Smooth muscle cell (in vitro differentiated cells): ENCODE data around the gene EIF5. TPM values are rescaled to one million over a fixed set of nuclear protein-coding genes. Genes with fewer than 3 reads are reported as not detected.
A peak's percentile ranks its signal among the peaks of the same experiment; 100 is the strongest.

ENCODE experiments used
- DNase-seq: peaks from one replicate; lab custom pipeline; 2025; ENCODE audit not compliant: unreplicated experiment; lab: John Stamatoyannopoulos, UW
- H2AFZ ChIP-seq: fragments of 200-600 bp; sonication (generic); 2 replicates; pipeline ENCODE4 v1.6.0; 2016; ENCODE audit warnings: antibody characterized with exemption, low read depth, mild to moderate bottlenecking
- H3F3A ChIP-seq: fragments of 200-600 bp; sonication (generic); 2 replicates; pipeline ENCODE4 v1.6.0; 2017; ENCODE audit warnings: antibody characterized with exemption, low read depth
- H3K27ac ChIP-seq: fragments of 200-600 bp; sonication (generic); 2 replicates; pipeline ENCODE4 v1.5.1; 2016; ENCODE audit warnings: low read depth, mild to moderate bottlenecking
- H3K27me3 ChIP-seq: fragments of 200-600 bp; sonication (generic); 2 replicates; pipeline ENCODE4 v1.6.1; 2016; ENCODE audit warnings: low read depth, mild to moderate bottlenecking
- H3K36me3 ChIP-seq: fragments of 200-600 bp; sonication (generic); 2 replicates; pipeline ENCODE4 v1.5.1; 2016; ENCODE audit warnings: low read depth
- H3K4me1 ChIP-seq: fragments of 200-600 bp; sonication (generic); 2 replicates; pipeline ENCODE4 v1.5.1; 2016; ENCODE audit warnings: low read depth
- H3K4me2 ChIP-seq: fragments of 200-600 bp; sonication (generic); 2 replicates; pipeline ENCODE4 v1.6.0; 2016; ENCODE audit warnings: mild to moderate bottlenecking
- H3K4me3 ChIP-seq: fragments of 200-600 bp; sonication (generic); 2 replicates; pipeline ENCODE4 v1.5.1; 2016; ENCODE audit warnings: mild to moderate bottlenecking
- H3K79me2 ChIP-seq: fragments of 200-600 bp; sonication (generic); 2 replicates; pipeline ENCODE4 v1.6.0; 2016; ENCODE audit warnings: low read depth, mild to moderate bottlenecking
- H3K9ac ChIP-seq: fragments of 200-600 bp; sonication (generic); 2 replicates; pipeline ENCODE4 v1.6.0; 2016; ENCODE audit warnings: low read depth
- H3K9me3 ChIP-seq: fragments of 200-600 bp; sonication (generic); replicated peaks from 2 replicates; pipeline ENCODE4 v1.5.1; 2016; ENCODE audit warnings: low read depth
- H4K20me1 ChIP-seq: fragments of 200-600 bp; sonication (generic); 2 replicates; pipeline ENCODE4 v1.6.0; 2016; ENCODE audit warnings: low read depth
- WGBS: methylation state at CpG from one replicate; pipeline ENCODE4 v1.1.7; 2016; ENCODE audit warnings: low lambda C conversion rate; 5-methylcytosine and 5-hydroxymethylcytosine counted together
- polyA plus RNA-seq: library from polyadenylated mRNA; unstranded; fragments of >200 nt; fragmentation: Nextera tagmentation; extraction: Ambion mirVana; gene quantifications from 2 replicates; pipeline ENCODE4 v1.2.1, GENCODE V29; 2016
- total RNA-seq: library from RNA; depleted of rRNA; stranded (reverse); fragments of >200 nt; gene quantifications from 2 replicates; pipeline ENCODE4 v1.2.3, GENCODE V29; 2014
- TF ChIP-seq, protein P1 (sequence below): fragments of 200-600 bp; sonication (generic); IDR thresholded peaks from 2 replicates; pipeline ENCODE4 v1.5.1; 2017; ENCODE audit warnings: borderline replicate concordance, mild to moderate bottlenecking, antibody characterized with exemption; ENCODE audit not compliant: insufficient read depth, poor library complexity, severe bottlenecking

Gene EIF5
- total and polyA plus RNA-seq, 2 experiments from 2014 or later, result 278 to 290 TPM

DNA sequence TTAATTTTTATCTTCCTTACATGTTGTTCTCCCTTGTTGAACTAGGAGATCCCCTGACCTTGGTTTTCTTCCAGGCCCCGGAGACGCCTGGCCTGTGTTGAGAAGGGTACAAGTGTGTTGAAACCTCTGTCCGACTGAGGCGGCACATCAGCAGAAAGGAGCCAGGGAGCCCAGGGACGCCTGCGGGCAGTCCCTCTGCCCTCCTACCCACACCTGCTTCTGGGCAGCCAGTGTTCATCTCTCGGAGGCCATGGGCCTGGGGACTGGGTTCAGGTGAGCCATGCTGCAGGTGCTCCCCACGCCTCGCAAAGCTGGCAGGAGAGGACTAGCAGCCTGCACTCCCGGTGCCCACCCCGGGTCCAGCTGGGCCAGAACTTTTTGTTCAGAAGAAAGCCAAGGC, 39.9 kb upstream of the EIF5 start:
- Histone ChIP-seq H3F3A (no peaks in the 10 kb centered on the region), H2AFZ (no peak overlapping the region), H3K36me3 (no peaks in the 10 kb centered on the region), H3K9ac (no peak overlapping the region), H3K27ac (no peak overlapping the region), H3K79me2 (no peaks in the 10 kb centered on the region), H3K4me2 (no peak overlapping the region), H3K4me3 (no peak overlapping the region), H3K4me1 (no peaks in the 10 kb centered on the region), H3K27me3 (no peaks in the 10 kb centered on the region), H4K20me1 (no peaks in the 10 kb centered on the region), H3K9me3 (no peaks in the 10 kb centered on the region)
- 95% methylated on average over 11 of the region's 11 CpGs for WGBS
- TF ChIP-seq, protein P1, sequence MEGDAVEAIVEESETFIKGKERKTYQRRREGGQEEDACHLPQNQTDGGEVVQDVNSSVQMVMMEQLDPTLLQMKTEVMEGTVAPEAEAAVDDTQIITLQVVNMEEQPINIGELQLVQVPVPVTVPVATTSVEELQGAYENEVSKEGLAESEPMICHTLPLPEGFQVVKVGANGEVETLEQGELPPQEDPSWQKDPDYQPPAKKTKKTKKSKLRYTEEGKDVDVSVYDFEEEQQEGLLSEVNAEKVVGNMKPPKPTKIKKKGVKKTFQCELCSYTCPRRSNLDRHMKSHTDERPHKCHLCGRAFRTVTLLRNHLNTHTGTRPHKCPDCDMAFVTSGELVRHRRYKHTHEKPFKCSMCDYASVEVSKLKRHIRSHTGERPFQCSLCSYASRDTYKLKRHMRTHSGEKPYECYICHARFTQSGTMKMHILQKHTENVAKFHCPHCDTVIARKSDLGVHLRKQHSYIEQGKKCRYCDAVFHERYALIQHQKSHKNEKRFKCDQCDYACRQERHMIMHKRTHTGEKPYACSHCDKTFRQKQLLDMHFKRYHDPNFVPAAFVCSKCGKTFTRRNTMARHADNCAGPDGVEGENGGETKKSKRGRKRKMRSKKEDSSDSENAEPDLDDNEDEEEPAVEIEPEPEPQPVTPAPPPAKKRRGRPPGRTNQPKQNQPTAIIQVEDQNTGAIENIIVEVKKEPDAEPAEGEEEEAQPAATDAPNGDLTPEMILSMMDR, result no peak
- DNase-seq, result no peak

DNA sequence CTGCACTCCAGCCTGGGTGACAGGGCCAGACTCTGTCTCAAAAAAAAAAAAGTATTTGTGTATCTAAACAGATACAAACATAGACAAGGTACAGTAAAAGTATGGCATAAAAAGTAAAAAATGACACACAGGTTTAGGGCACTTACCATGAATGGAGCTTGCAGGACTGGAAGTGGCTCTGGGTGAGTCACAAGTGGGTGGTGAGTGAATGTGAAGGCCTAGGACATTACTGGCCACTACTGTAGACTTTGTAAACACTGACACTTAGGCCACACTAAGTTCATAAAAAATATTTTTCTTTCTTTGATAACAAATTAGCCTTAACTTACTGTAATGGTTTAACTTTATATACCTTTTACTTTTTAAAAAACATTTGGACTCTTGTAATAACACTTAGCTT, 38.0 kb upstream of the EIF5 start:
- H3K4me3 ChIP-seq, result no peak overlapping the region
- no peaks in the 10 kb centered on the region for H3K9me3 ChIP-seq
- no peaks in the 10 kb centered on the region for H4K20me1 ChIP-seq
- no peaks in the 10 kb centered on the region for H3K27me3 ChIP-seq
- H3F3A ChIP-seq, result no peaks in the 10 kb centered on the region
- H3K79me2 ChIP-seq, result no peaks in the 10 kb centered on the region
- TF ChIP-seq, protein P1, result no peak
- peak overlapping the region; percentile 50 for H3K27ac ChIP-seq
- H3K4me2 ChIP-seq, result no peak overlapping the region
- H3K36me3 ChIP-seq, result no peaks in the 10 kb centered on the region
- H3K9ac ChIP-seq, result no peak overlapping the region
- DNase-seq, result no peak
- H3K4me1 ChIP-seq, result no peaks in the 10 kb centered on the region
- H2AFZ ChIP-seq, result no peak overlapping the region

GRCh38 chr14:103296987-103297386, 37.0 kb upstream of the EIF5 start:
- 83% methylated on average over 12 of the region's 12 CpGs for WGBS
- no peak overlapping the region for H3K4me2 ChIP-seq

GRCh38 chr14:103298620-103299019, 35.4 kb upstream of the EIF5 start:
- TF ChIP-seq, protein P1, result no peak
- WGBS, result 92% methylated on average over 1 of the region's 1 CpG
- H2AFZ ChIP-seq, result no peak overlapping the region
- H3K9me3 ChIP-seq, result no peaks in the 10 kb centered on the region
- H3K79me2 ChIP-seq, result no peaks in the 10 kb centered on the region
- H3K4me1 ChIP-seq, result no peaks in the 10 kb centered on the region
- H3F3A ChIP-seq, result no peaks in the 10 kb centered on the region
- no peak overlapping the region for H3K4me2 ChIP-seq
- no peaks in the 10 kb centered on the region for H3K36me3 ChIP-seq
- H3K27ac ChIP-seq, result no peak overlapping the region
- H4K20me1 ChIP-seq, result no peaks in the 10 kb centered on the region
- H3K4me3 ChIP-seq, result no peak overlapping the region
- no peaks in the 10 kb centered on the region for H3K27me3 ChIP-seq
- DNase-seq, result no peak
- H3K9ac ChIP-seq, result no peak overlapping the region

More at GRCh38 chr14:103296987-103297386, 37.0 kb upstream of the EIF5 start:
- TF ChIP-seq, protein P1, result no peak
- no peak overlapping the region for H3K4me3 ChIP-seq
- H3F3A ChIP-seq, result no peaks in the 10 kb centered on the region
- H3K27ac ChIP-seq, result no peak overlapping the region
- no peaks in the 10 kb centered on the region for H4K20me1 ChIP-seq
- H3K27me3 ChIP-seq, result no peaks in the 10 kb centered on the region
- DNase-seq, result no peak
- no peaks in the 10 kb centered on the region for H3K4me1 ChIP-seq
- no peak overlapping the region for H3K9ac ChIP-seq
- no peaks in the 10 kb centered on the region for H3K9me3 ChIP-seq
- no peak overlapping the region for H2AFZ ChIP-seq
- no peaks in the 10 kb centered on the region for H3K36me3 ChIP-seq
- H3K79me2 ChIP-seq, result no peaks in the 10 kb centered on the region
